IMR-90 (cell line): Measurements from ENCODE around the gene TGFB1. TPM values are rescaled to one million over a fixed set of nuclear protein-coding genes. Genes with fewer than 3 reads are reported as not detected.
A peak's percentile ranks its signal among the peaks of the same experiment; 100 is the strongest.

Experiments used
- ATAC-seq: fragments of 200-7000 bp; cut with Tn5 transposase; 2 replicates; pipeline ENCODE4 v1.9.1; 2020; ENCODE audit warnings: low read depth, mild to moderate bottlenecking, moderate library complexity
- BruUV-seq: library from RNA; stranded (reverse); fragments of 400-500 nt; replicated peaks from 2 replicates; lab custom pipeline; 2021; lab: Mats Ljungman, UMichigan
- CTCF ChIA-PET: fragments of 300-600 bp; formaldehyde crosslinking; extraction: SDS; loops from one replicate; lab custom pipeline; 2021; ENCODE audit warnings: antibody characterized with exemption; lab: Yijun Ruan, JAX
- POLR2A ChIA-PET: fragments of 300-600 bp; sonication (Branson Sonifier 250); formaldehyde crosslinking; loops from one replicate; lab custom pipeline; 2022; ENCODE audit warnings: antibody characterized with exemption; ENCODE audit not compliant: unreplicated experiment; lab: Charles Lee
- DNase-seq: peaks from one replicate; pipeline ENCODE4 v3.0.0; 2013
- H2AFZ ChIP-seq: replicated peaks from 2 replicates; pipeline ENCODE3; 2013; ENCODE audit warnings: low read length, mild to moderate bottlenecking; ENCODE audit not compliant: poor library complexity
- H2AK5ac ChIP-seq: 2 replicates; pipeline ENCODE4 v1.6.1; 2013; ENCODE audit warnings: low read depth, low read length, inconsistent platforms
- H2AK9ac ChIP-seq: replicated peaks from 2 replicates; pipeline ENCODE3; 2013; ENCODE audit warnings: mild to moderate bottlenecking, low read depth, low read length, moderate library complexity; ENCODE audit not compliant: poor library complexity
- H2BK120ac ChIP-seq: 2 replicates; pipeline ENCODE4 v1.6.1; 2013; ENCODE audit warnings: low read depth, low read length, inconsistent platforms
- H2BK15ac ChIP-seq: 3 replicates; pipeline ENCODE4 v1.6.1; 2013; ENCODE audit warnings: low read depth, low read length, inconsistent platforms
- H2BK20ac ChIP-seq: 2 replicates; pipeline ENCODE4 v1.6.1; 2013; ENCODE audit warnings: low read depth, mild to moderate bottlenecking, inconsistent platforms, low read length, moderate library complexity
- H2BK5ac ChIP-seq: 2 replicates; pipeline ENCODE4 v1.6.1; 2013; ENCODE audit warnings: mild to moderate bottlenecking, low read depth, low read length, inconsistent platforms; ENCODE audit not compliant: poor library complexity, severe bottlenecking
- H3K14ac ChIP-seq: replicated peaks from 2 replicates; pipeline ENCODE4 v1.6.1; 2013; ENCODE audit warnings: low read depth, low read length, inconsistent platforms
- H3K18ac ChIP-seq: 2 replicates; pipeline ENCODE4 v1.6.1; 2013; ENCODE audit warnings: low read depth, low read length, control low read depth
- H3K23ac ChIP-seq: 2 replicates; pipeline ENCODE4 v1.6.1; 2013; ENCODE audit warnings: low read depth, low read length, inconsistent platforms
- H3K27ac ChIP-seq: 2 replicates; pipeline ENCODE4 v1.5.1; 2013; ENCODE audit warnings: mild to moderate bottlenecking, control low read depth, low read length; ENCODE audit not compliant: insufficient read depth
- H3K27me3 ChIP-seq: 2 replicates; pipeline ENCODE4 v1.6.1; 2013; ENCODE audit warnings: low read length; ENCODE audit not compliant: control insufficient read depth, insufficient read depth
- H3K36me3 ChIP-seq: 2 replicates; pipeline ENCODE4 v1.6.1; 2013; ENCODE audit warnings: low read length, mixed read lengths; ENCODE audit not compliant: control insufficient read depth, insufficient read depth
- H3K4ac ChIP-seq: 2 replicates; pipeline ENCODE4 v1.6.1; 2013; ENCODE audit warnings: low read depth, low read length, inconsistent platforms
- H3K4me1 ChIP-seq: 2 replicates; pipeline ENCODE4 v1.6.1; 2013; ENCODE audit warnings: low read length, mixed read lengths; ENCODE audit not compliant: control insufficient read depth, insufficient read depth
- H3K4me2 ChIP-seq: 2 replicates; pipeline ENCODE4 v1.6.1; 2013; ENCODE audit warnings: low read depth, mild to moderate bottlenecking, control low read depth, low read length, moderate library complexity
- H3K4me3 ChIP-seq: 2 replicates; pipeline ENCODE4 v1.5.1; 2013; ENCODE audit warnings: low read depth, mild to moderate bottlenecking, control low read depth, low read length, moderate library complexity; ENCODE audit not compliant: insufficient read depth
- H3K56ac ChIP-seq: 2 replicates; pipeline ENCODE4 v1.6.1; 2013; ENCODE audit warnings: low read length, inconsistent platforms; ENCODE audit not compliant: insufficient read depth; ENCODE audit errors: extremely low read depth
- H3K79me1 ChIP-seq, 2 experiments: 2 replicates each; pipeline ENCODE4 v1.6.1; 2013; ENCODE audit warnings: low read length in 2 of 2, inconsistent platforms in 1 of 2, low read depth in 1 of 2
- H3K9ac ChIP-seq: 2 replicates; pipeline ENCODE4 v1.6.1; 2013; ENCODE audit warnings: low read depth, low read length, control low read depth
- H3K9me1 ChIP-seq: 2 replicates; pipeline ENCODE4 v1.6.1; 2013; ENCODE audit warnings: low read length, inconsistent platforms; ENCODE audit not compliant: insufficient read depth
- H3K9me3 ChIP-seq: 2 replicates; pipeline ENCODE4 v1.6.1; 2013; ENCODE audit warnings: low read length; ENCODE audit not compliant: control insufficient read depth, insufficient read depth
- H4K20me1 ChIP-seq: 2 replicates; pipeline ENCODE4 v1.6.1; 2013; ENCODE audit warnings: low read length, inconsistent platforms; ENCODE audit not compliant: insufficient read depth
- H4K5ac ChIP-seq: 2 replicates; pipeline ENCODE4 v1.6.1; 2013; ENCODE audit warnings: mild to moderate bottlenecking, low read depth, low read length, control low read depth
- H4K8ac ChIP-seq, 2 experiments: 2 replicates each; pipeline ENCODE4 v1.6.1; 2013; ENCODE audit warnings: low read depth in 2 of 2, low read length in 2 of 2, control low read depth in 1 of 2, inconsistent platforms in 1 of 2
- H4K91ac ChIP-seq: 2 replicates; pipeline ENCODE4 v1.6.1; 2013; ENCODE audit warnings: low read depth, low read length, inconsistent platforms; ENCODE audit not compliant: insufficient read depth
- BHLHE40 ChIP-seq: fragments of 150-350 bp; IDR thresholded peaks from 2 replicates; pipeline ENCODE4 v1.6.1; 2016; ENCODE audit warnings: mild to moderate bottlenecking, low read depth, low read length
- CEBPB ChIP-seq: IDR thresholded peaks from 2 replicates; pipeline ENCODE4 v1.6.1; 2012; ENCODE audit warnings: low read depth, low read length, improper control_type of control experiment
- FOS ChIP-seq: fragments of 150-350 bp; IDR thresholded peaks from 2 replicates; pipeline ENCODE4 v1.6.1; 2016; ENCODE audit warnings: low read depth, low read length
- POLR2A ChIP-seq: IDR thresholded peaks from 2 replicates; pipeline ENCODE4 v1.6.1; 2012; ENCODE audit warnings: mild to moderate bottlenecking, low read depth, low read length
- RCOR1 ChIP-seq: IDR thresholded peaks from 2 replicates; pipeline ENCODE4 v1.6.1; 2012; ENCODE audit warnings: mild to moderate bottlenecking, low read length, improper control_type of control experiment; ENCODE audit not compliant: insufficient replicate concordance
- SMC3 ChIP-seq: fragments of 150-350 bp; IDR thresholded peaks from 2 replicates; pipeline ENCODE4 v1.6.1; 2016; ENCODE audit warnings: low read depth, mild to moderate bottlenecking, antibody characterized with exemption, low read length, moderate library complexity
- WGBS, 2 experiments: methylation state at CpG; one replicate each; pipeline versions ENCODE4 v1.1.5 to v1.1.7; 2013; ENCODE audit warnings: missing lambda C conversion rate in 2 of 2; ENCODE audit not compliant: insufficient read length in 1 of 2; ENCODE audit errors: extremely low coverage in 2 of 2; 5-methylcytosine and 5-hydroxymethylcytosine counted together
- dilution Hi-C: fragments of 300-500 bp; cut with HindIII; formaldehyde crosslinking; loops from one replicate; pipeline ENCODE4 v1.14.3; 2018; ENCODE audit warnings: low sequenced_read_pairs; ENCODE audit not compliant: unreplicated experiment
- in situ Hi-C: fragments of 300-500 bp; cut with MboI; formaldehyde crosslinking; loops from 3 replicates; pipeline ENCODE4 v1.14.3; 2019; ENCODE audit warnings: low sequenced_read_pairs, inconsistent platforms, mixed read lengths
- intact Hi-C: fragments of 100-400 bp; cut with micrococcal nuclease; formaldehyde crosslinking; loops from 2 replicates; pipeline ENCODE4 v1.10.0; 2022
- polyA plus RNA-seq, 3 experiments: library from polyadenylated mRNA; depleted of rRNA; stranded (reverse); fragments of >200 nt; gene quantifications; 2 replicates each; pipeline ENCODE4 v1.2.3, GENCODE V29; 2012; ENCODE audit warnings: low replicate concordance in 1 of 3
- total RNA-seq: library from RNA; depleted of rRNA; stranded (reverse); fragments of >200 nt; gene quantifications from 2 replicates; pipeline ENCODE4 v1.2.3, GENCODE V29; 2012
- TF ChIP-seq, protein P1 (sequence below): conservative IDR thresholded peaks from 2 replicates; pipeline ENCODE4 v1.5.1; 2012; ENCODE audit warnings: mild to moderate bottlenecking, low read depth, low read length, improper control_type of control experiment
- TF ChIP-seq, protein P2 (sequence below): fragments of 150-350 bp; IDR thresholded peaks from 2 replicates; pipeline ENCODE4 v1.6.1; 2016; ENCODE audit warnings: low read depth, mild to moderate bottlenecking, low read length, moderate library complexity, borderline replicate concordance

The TGFB1 gene
- total and polyA plus RNA-seq, 2 of the 4 experiments (the other 2 are of a cell fraction) = 3.2 to 26.7 TPM

GRCh38 chr19:41320185-41320518 is 33.6 kb downstream of the TGFB1 start:
- Histone ChIP-seq H3K9me1 (peaks cover 23% of the 10 kb centered on the region), H3K27ac (no peak overlapping the region), H4K5ac (no peak overlapping the region), H3K27me3 (no peaks in the 10 kb centered on the region), H3K4me2 (no peak overlapping the region), H2BK120ac (no peak overlapping the region), H2AFZ (no peak overlapping the region), H3K4ac (no peak overlapping the region), H3K4me1 (peaks cover 31% of the 10 kb centered on the region), H3K9ac (no peak overlapping the region), H2AK9ac (peak overlapping the region; percentile 1), H2BK5ac (no peak overlapping the region), H3K14ac (no peak overlapping the region), H3K4me3 (no peak overlapping the region), H4K91ac (no peak overlapping the region), H3K36me3 (peaks cover 53% of the 10 kb centered on the region), H2BK15ac (no peak overlapping the region), H4K20me1 (peaks cover 57% of the 10 kb centered on the region), H3K79me1 (peaks cover 18 to 68% of the 10 kb centered on the region in 2 experiments), H4K8ac (no peak overlapping the region), H3K23ac (no peak overlapping the region), H3K56ac (no peak overlapping the region), H2AK5ac (no peak overlapping the region), H2BK20ac (no peak overlapping the region), H3K9me3 (no peaks in the 10 kb centered on the region), H3K18ac (no peak overlapping the region)
- in situ Hi-C loops = no loop called here
- ChIA-PET POLR2A (no interaction called here), CTCF (no interaction called here)
- TF ChIP-seq POLR2A = no peak
- TF ChIP-seq SMC3 = no peak
- TF ChIP-seq RCOR1 = no peak
- TF ChIP-seq, protein P1, sequence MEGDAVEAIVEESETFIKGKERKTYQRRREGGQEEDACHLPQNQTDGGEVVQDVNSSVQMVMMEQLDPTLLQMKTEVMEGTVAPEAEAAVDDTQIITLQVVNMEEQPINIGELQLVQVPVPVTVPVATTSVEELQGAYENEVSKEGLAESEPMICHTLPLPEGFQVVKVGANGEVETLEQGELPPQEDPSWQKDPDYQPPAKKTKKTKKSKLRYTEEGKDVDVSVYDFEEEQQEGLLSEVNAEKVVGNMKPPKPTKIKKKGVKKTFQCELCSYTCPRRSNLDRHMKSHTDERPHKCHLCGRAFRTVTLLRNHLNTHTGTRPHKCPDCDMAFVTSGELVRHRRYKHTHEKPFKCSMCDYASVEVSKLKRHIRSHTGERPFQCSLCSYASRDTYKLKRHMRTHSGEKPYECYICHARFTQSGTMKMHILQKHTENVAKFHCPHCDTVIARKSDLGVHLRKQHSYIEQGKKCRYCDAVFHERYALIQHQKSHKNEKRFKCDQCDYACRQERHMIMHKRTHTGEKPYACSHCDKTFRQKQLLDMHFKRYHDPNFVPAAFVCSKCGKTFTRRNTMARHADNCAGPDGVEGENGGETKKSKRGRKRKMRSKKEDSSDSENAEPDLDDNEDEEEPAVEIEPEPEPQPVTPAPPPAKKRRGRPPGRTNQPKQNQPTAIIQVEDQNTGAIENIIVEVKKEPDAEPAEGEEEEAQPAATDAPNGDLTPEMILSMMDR = no peak
- TF ChIP-seq FOS = no peak
- TF ChIP-seq, protein P2, sequence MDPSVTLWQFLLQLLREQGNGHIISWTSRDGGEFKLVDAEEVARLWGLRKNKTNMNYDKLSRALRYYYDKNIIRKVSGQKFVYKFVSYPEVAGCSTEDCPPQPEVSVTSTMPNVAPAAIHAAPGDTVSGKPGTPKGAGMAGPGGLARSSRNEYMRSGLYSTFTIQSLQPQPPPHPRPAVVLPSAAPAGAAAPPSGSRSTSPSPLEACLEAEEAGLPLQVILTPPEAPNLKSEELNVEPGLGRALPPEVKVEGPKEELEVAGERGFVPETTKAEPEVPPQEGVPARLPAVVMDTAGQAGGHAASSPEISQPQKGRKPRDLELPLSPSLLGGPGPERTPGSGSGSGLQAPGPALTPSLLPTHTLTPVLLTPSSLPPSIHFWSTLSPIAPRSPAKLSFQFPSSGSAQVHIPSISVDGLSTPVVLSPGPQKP = no peak
- TF ChIP-seq BHLHE40 = no peak
- no peak for TF ChIP-seq CEBPB
- dilution Hi-C loops = no loop called here
- intact Hi-C loops = no loop called here
- 100% methylated on average over 2 of the region's 11 CpGs; no CpG with 5 or more reads in 1 of the 2 experiments for WGBS, 2 experiments
- ATAC-seq (no peak), DNase-seq (no peak)
- no TSS peak for BruUV-seq
